HG02588 (cell line): ENCODE results near the gene PAX8.

Experiments used
- ATAC-seq: cut with Tn5 transposase; IDR thresholded peaks from one replicate; pipeline ENCODE4 v1.9.1; 2021; ENCODE audit warnings: mild to moderate bottlenecking, moderate library complexity; ENCODE audit not compliant: unreplicated experiment

Gene PAX8

DNA sequence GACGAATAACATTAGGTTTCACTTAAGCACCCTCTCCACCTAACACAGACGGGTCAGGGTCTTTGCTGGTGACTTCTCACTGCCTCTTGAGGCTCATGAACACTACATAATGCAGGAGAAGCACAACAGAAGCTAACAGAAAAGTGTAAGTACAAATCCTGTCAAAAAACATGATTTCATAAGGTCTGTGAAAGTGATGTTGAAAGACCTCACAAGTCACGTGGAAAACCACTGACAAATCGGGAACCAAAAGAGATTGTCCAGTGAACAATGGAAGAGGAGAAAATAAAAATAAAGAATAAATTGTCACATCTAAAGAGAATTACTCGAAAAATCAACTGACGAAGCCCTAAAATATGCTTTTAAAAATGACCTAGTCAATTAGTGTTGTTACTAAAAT lies 91.0 kb downstream of the PAX8 start:
- ATAC-seq, result no peak

DNA sequence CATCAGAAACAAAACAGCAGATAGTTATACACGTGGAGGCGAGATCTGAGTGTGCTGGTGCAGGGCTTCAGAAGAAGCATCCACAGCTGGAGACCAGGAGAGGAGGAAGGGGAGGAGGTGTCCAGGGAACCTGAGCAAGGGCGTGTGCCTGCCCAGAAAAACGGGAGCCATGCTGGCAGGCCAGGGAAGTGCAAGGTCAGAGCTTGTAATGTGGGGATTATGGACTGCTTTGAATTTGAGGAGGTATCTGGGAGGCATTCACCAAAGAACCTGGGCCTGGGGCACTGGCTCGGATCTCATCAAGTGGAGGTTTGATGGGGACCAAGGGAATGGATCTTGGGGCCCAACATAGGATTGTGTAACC lies 92.3 kb downstream of the PAX8 start:
- ATAC-seq, result no peak

DNA sequence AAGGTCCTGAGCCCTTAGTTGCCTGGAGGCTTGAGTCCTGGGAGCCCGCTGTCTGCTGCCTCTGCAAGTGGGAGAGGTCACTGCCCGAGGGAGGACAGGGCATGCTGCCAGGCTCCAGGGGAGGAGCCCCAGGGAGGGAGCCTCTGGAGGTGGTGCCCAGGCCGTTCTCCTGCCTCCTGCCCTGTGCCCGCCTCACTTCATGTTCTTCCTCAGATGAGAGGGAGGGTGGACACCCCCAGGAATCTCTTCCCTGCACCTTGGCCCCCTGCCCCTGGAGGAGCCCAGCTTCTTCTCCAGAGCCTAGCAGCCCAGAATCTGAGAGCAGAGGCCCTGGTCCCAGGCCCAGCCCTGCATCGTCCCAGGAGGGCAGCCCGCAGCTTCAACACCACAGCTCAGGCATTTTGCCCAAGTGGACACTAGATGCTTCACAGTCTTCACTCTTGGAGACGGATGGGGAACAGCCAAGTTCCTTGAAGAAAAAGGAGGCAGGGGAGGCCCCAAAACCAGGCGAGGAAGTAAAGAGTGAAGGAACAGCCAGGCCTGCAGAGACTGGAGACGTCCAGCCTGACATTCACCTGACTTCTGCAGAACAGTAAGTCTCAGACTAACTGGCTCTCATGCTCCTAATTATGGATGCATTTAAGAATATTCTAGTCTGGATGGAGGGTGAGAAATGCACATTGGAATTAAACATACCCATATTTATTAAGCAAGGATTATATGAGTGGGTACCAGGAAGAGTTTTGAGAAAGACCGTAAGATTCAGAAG lies 92.9 kb downstream of the PAX8 start:
- ATAC-seq, result no peak

- ATAC-seq, result no peak
Measured at GRCh38 chr2:113184531-113185230, 94.0 kb downstream of the PAX8 start.

DNA sequence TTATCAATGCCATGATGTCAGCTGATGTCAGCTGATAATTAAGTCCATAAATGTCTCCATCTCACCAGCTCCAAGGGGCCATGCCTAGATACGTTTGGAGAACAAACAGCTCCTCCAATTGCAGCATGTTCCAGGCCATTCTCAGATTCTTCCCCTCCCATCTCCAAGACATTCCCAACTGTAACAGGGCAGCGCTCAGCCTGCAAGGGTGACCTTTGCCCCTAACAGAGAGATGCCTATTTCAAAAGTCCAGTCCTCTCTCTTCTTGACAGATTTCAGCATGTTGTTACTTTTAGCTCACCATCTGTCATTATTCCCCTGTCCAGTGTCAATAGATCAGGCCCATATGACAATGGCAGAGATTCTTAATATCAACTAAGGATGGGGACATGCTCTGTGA lies 95.0 kb downstream of the PAX8 start:
- ATAC-seq, result no peak

GRCh38 chr2:113183264-113183663 lies 95.5 kb downstream of the PAX8 start:
- no peak for ATAC-seq

DNA sequence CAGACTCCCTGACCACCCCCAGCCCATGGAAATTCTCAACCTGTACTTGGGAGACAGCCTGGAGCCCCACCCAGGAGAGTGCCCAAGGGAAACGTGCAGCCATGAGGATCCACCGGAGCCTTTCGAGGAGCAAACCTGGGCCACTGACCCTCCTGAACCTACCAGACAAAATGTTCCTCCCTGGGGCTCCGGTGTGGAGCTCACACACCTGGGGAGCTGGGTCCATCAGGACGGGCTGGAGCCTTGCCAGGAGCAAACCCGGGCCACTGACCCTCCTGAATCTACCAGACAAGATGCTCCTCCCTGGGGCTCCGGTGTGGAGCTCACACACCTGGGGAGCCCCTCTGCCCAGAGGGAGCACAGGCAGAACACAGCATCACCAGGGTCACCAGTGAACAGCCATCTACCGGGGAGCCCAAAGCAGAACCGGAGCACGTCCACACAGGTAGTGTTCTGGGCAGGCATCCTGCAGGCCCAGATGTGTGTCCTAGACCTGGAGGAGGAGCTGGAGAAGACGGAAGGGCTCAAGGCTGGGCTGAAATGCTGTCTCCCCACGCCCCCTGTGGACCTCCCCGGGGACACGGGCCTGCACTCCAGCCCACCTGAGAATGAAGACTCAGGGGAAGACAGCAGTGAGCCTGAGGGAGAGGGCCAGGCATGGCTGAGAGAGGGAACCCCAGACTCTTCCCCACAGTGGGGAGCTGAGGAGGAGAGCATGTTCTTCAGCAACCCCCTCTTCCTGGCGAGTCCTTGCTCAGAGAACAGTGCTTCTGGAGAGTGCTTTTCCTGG lies 96.1 kb downstream of the PAX8 start:
- no peak for ATAC-seq

GRCh38 chr2:113181258-113182051 lies 97.3 kb downstream of the PAX8 start:
- no peak for ATAC-seq

- no peak for ATAC-seq
Measured at GRCh38 chr2:113180131-113180946, 98.4 kb downstream of the PAX8 start.

DNA sequence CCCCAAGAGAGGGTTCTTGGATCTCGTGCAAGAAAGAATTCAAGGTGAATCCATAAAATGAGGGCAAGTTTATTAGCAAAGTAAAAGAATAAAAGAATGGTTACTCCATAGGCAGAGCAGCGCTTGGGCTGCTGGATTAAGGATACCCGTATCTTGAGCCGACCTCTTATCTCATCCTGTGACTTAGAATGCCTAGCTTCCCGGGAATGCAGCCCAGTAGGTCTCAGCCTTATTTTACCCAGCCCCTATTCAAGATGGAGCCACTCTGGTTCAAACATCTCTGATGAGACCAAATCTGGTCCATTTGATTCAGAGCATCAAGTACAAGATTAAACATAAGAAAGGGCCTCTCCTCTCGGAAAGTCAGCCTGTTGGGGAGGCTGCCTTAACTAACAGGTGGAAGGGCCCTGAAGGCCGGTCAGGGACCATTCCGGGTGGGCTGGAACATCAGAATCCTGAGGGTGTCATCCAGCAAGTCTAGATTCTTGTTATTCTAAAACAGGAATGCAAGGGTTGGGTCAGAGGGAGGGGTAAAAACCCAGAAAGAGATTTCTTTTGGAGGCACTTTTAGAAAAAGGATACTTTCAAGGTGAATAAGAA lies 99.2 kb downstream of the PAX8 start:
- no peak for ATAC-seq

GRCh38 chr2:113178891-113179290 lies 99.8 kb downstream of the PAX8 start:
- ATAC-seq, result no peak

GRCh38 chr2:113178069-113178746 lies 100.5 kb downstream of the PAX8 start:
- ATAC-seq, result no peak

GRCh38 chr2:113176696-113177355 lies 101.9 kb downstream of the PAX8 start:
- ATAC-seq, result no peak

- no peak for ATAC-seq
Measured at GRCh38 chr2:113175736-113176695, 102.7 kb downstream of the PAX8 start.

- peak; percentile 63 for ATAC-seq
Measured at GRCh38 chr2:113175042-113175628, 103.6 kb downstream of the PAX8 start.

DNA sequence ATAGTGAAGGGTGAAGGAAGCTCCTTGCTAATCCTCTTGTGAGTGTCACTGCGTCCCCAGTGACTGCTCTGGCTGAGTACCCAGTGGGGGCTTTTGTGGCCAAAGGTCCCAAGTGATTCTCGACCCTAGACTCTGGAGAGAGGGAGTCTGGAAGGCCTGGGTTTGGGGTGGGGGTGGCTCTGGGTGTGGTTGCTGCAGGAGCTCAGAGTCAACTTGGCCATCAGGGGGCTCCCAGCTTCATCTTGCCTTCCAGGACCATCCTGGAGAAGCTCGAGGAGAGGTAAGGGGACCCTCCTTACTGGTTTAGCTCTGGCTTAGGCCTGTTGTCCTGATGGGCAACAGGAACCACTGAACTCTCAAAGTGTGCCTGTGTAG lies 104.4 kb downstream of the PAX8 start:
- ATAC-seq, result no peak
